Keratinocyte (primary cell): ENCODE data around the gene N4BP3. TPM values are rescaled to one million over a fixed set of nuclear protein-coding genes. Genes with fewer than 3 reads are reported as not detected.

Experiments
- DNase-seq: peaks from one replicate; pipeline ENCODE4 v3.0.0-alpha.2; 2011; ENCODE audit warnings: low read depth, missing footprints, low spot score
- FAIRE-seq: peaks from 2 replicates; lab custom pipeline; 2011; peaks lifted over from hg19 to GRCh38; lab: Jason Lieb, UNC
- H2AFZ ChIP-seq: 2 replicates; pipeline ENCODE4 v1.6.0; 2012; ENCODE audit warnings: low read length, control low read depth, inconsistent platforms; ENCODE audit not compliant: control insufficient read depth
- H3K27ac ChIP-seq: 2 replicates; pipeline ENCODE4 v1.5.1; 2011; ENCODE audit warnings: low read length; ENCODE audit not compliant: control insufficient read depth, insufficient read depth
- H3K27me3 ChIP-seq: 3 replicates; pipeline ENCODE4 v1.6.0; 2011; ENCODE audit warnings: low read length; ENCODE audit not compliant: control insufficient read depth, insufficient read depth; ENCODE audit errors: extremely low read depth
- H3K36me3 ChIP-seq, 2 experiments: 2 replicates in 1 of 2; 3 replicates in 1 of 2; pipeline ENCODE4 v1.5.1; 2011; ENCODE audit warnings: low read length in 2 of 2, mild to moderate bottlenecking in 1 of 2; ENCODE audit not compliant: control insufficient read depth in 2 of 2, insufficient read depth in 2 of 2; ENCODE audit errors: extremely low read depth in 1 of 2
- H3K4me1 ChIP-seq: 3 replicates; pipeline ENCODE4 v1.5.1; 2011; ENCODE audit warnings: low read length; ENCODE audit not compliant: control insufficient read depth, insufficient read depth; ENCODE audit errors: extremely low read depth
- H3K4me2 ChIP-seq: 3 replicates; pipeline ENCODE4 v1.6.0; 2011; ENCODE audit warnings: low read depth, low read length; ENCODE audit not compliant: control insufficient read depth, insufficient read depth; ENCODE audit errors: extremely low read depth
- H3K4me3 ChIP-seq, 3 experiments: fragments of 200-600 bp in 1 of 3; sonication (generic) in 1 of 3; 2 replicates in 2 of 3; 3 replicates in 1 of 3; pipeline ENCODE4 v1.5.1; 2011 to 2016; ENCODE audit warnings: low read length in 3 of 3, mild to moderate bottlenecking in 3 of 3, control low read depth in 2 of 3, inconsistent platforms in 1 of 3, low read depth in 1 of 3, mixed read lengths in 1 of 3, mixed run types in 1 of 3, moderate library complexity in 1 of 3; ENCODE audit not compliant: control insufficient read depth in 2 of 3, insufficient read depth in 2 of 3; ENCODE audit errors: extremely low read depth in 1 of 3
- H3K79me2 ChIP-seq: 2 replicates; pipeline ENCODE4 v1.6.0; 2012; ENCODE audit warnings: low read length; ENCODE audit not compliant: control insufficient read depth, insufficient read depth
- H3K9ac ChIP-seq: 3 replicates; pipeline ENCODE4 v1.6.0; 2011; ENCODE audit warnings: low read length; ENCODE audit not compliant: control insufficient read depth, insufficient read depth; ENCODE audit errors: extremely low read depth
- H3K9me1 ChIP-seq: 3 replicates; pipeline ENCODE4 v1.6.0; 2011; ENCODE audit warnings: low read length; ENCODE audit not compliant: control insufficient read depth, insufficient read depth; ENCODE audit errors: extremely low read depth
- H3K9me3 ChIP-seq: 2 replicates; pipeline ENCODE4 v1.5.1; 2012; ENCODE audit warnings: low read depth, low read length; ENCODE audit not compliant: control insufficient read depth
- H4K20me1 ChIP-seq: 3 replicates; pipeline ENCODE4 v1.6.0; 2011; ENCODE audit warnings: low read length; ENCODE audit not compliant: control insufficient read depth, insufficient read depth; ENCODE audit errors: extremely low read depth
- CTCF ChIP-seq, 3 experiments: IDR thresholded peaks in 1 of 3; conservative IDR thresholded peaks in 1 of 3; optimal IDR thresholded peaks in 1 of 3; 2 replicates in 2 of 3; 3 replicates in 1 of 3; pipeline versions ENCODE3 to v1.5.1; 2011; ENCODE audit warnings: low read length in 3 of 3, mild to moderate bottlenecking in 3 of 3, moderate library complexity in 2 of 3, control low read depth in 1 of 3, inconsistent platforms in 1 of 3; ENCODE audit not compliant: insufficient read depth in 2 of 3; ENCODE audit errors: extremely low read depth in 1 of 3
- EZH2 ChIP-seq: IDR thresholded peaks from one replicate; pipeline ENCODE4 v1.6.1; 2012; ENCODE audit warnings: inconsistent platforms, mild to moderate bottlenecking, low read length, moderate library complexity
- dilution Hi-C: fragments of 300-500 bp; cut with MboI; formaldehyde crosslinking; loops from one replicate; pipeline ENCODE4 v1.7.0; 2020; ENCODE audit warnings: low sequenced_read_pairs; ENCODE audit not compliant: extremely low pct_ligation_motif_present
- polyA plus RNA-seq, 5 experiments: library from polyadenylated mRNA; depleted of rRNA in 3 of 5; stranded (reverse) in 3 of 5; stranded (forward) in 1 of 5; unstranded in 1 of 5; fragments of >200 nt; gene quantifications; 1 replicate in 1 of 5; 2 replicates in 3 of 5; 3 replicates in 1 of 5; pipeline versions ENCODE4 v1.2.1 to v1.2.3, GENCODE V29; 2011 to 2012; ENCODE audit warnings: missing spikeins in 2 of 5, low read depth in 1 of 5, low replicate concordance in 1 of 5

Gene N4BP3
- polyA plus RNA-seq, 1 donor (not counting 4 experiments of a cell fraction or from before 2014, with no cell fraction given), result 1.0 TPM

DNA sequence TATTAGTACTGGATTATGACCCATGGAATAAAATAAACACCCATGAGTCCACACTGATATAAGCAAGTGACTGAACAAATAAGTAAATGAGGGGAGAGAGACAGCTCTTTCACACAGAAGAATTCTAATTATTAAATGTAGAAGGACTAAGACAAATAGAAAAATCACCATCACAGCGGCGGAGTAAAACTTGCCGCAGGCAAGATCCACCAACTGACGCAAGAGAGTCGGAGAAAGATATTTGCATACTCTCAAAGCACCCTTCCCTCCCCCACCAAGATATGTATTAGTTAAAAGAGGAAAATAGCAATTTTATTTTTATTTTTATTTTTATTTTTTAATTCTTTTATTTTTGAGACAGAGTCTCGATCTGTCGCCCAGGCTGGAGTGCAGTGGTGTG is 14.6 kb upstream of the N4BP3 start:
- DNase-seq, result no peak
- H3K4me1 ChIP-seq, result no peaks in the 10 kb centered on the region
- no peaks in the 10 kb centered on the region for H3K9me3 ChIP-seq
- no peak overlapping the region for H3K27ac ChIP-seq
- no peak for FAIRE-seq
- no peak for TF ChIP-seq EZH2
- no peak for TF ChIP-seq CTCF (optimal IDR thresholded peaks at IDR 0.05 in 1 of 3, IDR thresholded peaks at IDR 0.05 in 1 of 3, conservative IDR thresholded peaks at IDR 0.05 in 1 of 3; ENCODE audit: extremely low read depth in 1 of 3, insufficient read depth in 2 of 3, low read length in 3 of 3)
- H3K27me3 ChIP-seq, result peaks cover 3% of the 10 kb centered on the region
- no peak overlapping the region for H3K9ac ChIP-seq
- dilution Hi-C loops, result no loop called here
- H2AFZ ChIP-seq, result no peak overlapping the region
- H3K36me3 ChIP-seq, result no peaks in the 10 kb centered on the region
- no peaks in the 10 kb centered on the region for H3K9me1 ChIP-seq
- H4K20me1 ChIP-seq, result no peaks in the 10 kb centered on the region
- no peak overlapping the region for H3K4me3 ChIP-seq
- no peaks in the 10 kb centered on the region for H3K79me2 ChIP-seq
- no peak overlapping the region for H3K4me2 ChIP-seq

- H3K27me3 ChIP-seq, result no peaks in the 10 kb centered on the region
- H3K36me3 ChIP-seq, result no peaks in the 10 kb centered on the region
- no peak overlapping the region for H3K4me2 ChIP-seq
- H3K9me1 ChIP-seq, result no peaks in the 10 kb centered on the region
- no peaks in the 10 kb centered on the region for H3K79me2 ChIP-seq
- H3K9ac ChIP-seq, result no peak overlapping the region
- no peak overlapping the region for H2AFZ ChIP-seq
- H3K27ac ChIP-seq, result no peak overlapping the region
- no peaks in the 10 kb centered on the region for H4K20me1 ChIP-seq
- peaks cover 11% of the 10 kb centered on the region for H3K4me1 ChIP-seq
- no peaks in the 10 kb centered on the region for H3K9me3 ChIP-seq
- DNase-seq (no peak), FAIRE-seq (no peak)
- no peak for TF ChIP-seq CTCF (optimal IDR thresholded peaks at IDR 0.05 in 1 of 3, IDR thresholded peaks at IDR 0.05 in 1 of 3, conservative IDR thresholded peaks at IDR 0.05 in 1 of 3; ENCODE audit: extremely low read depth in 1 of 3, insufficient read depth in 2 of 3, low read length in 3 of 3)
- TF ChIP-seq EZH2, result no peak
- dilution Hi-C loops, result no loop called here
- H3K4me3 ChIP-seq, result no peak overlapping the region
Observed at GRCh38 chr5:178103612-178104011, 9.7 kb upstream of the N4BP3 start.
